OCI-LY1 (cell line): ENCODE data around the gene CTRL.

Experiments used
- H2AFZ ChIP-seq: fragments of 200-600 bp; sonication (generic), shearing (Covaris generic); 2 replicates; pipeline ENCODE4 v1.6.0; 2014; ENCODE audit warnings: antibody characterized with exemption, mild to moderate bottlenecking, low read length
- H3F3A ChIP-seq: fragments of 200-600 bp; sonication (generic), shearing (Covaris generic); 2 replicates; pipeline ENCODE4 v1.6.0; 2014; ENCODE audit warnings: mild to moderate bottlenecking, antibody characterized with exemption, low read length, moderate library complexity; ENCODE audit not compliant: insufficient read depth
- H3K27ac ChIP-seq: fragments of 200-600 bp; sonication (generic); 2 replicates; pipeline ENCODE4 v1.5.1; 2014; ENCODE audit warnings: low read length, mixed run types, mild to moderate bottlenecking, low read depth; ENCODE audit not compliant: poor library complexity, severe bottlenecking
- H3K27me3 ChIP-seq: fragments of 200-600 bp; sonication (generic); 2 replicates; pipeline ENCODE4 v1.6.0; 2014; ENCODE audit warnings: antibody characterized with exemption, mild to moderate bottlenecking, low read length, moderate library complexity; ENCODE audit not compliant: insufficient read depth
- H3K36me3 ChIP-seq: fragments of 200-600 bp; sonication (generic); 2 replicates; pipeline ENCODE4 v1.6.1; 2014; ENCODE audit warnings: mild to moderate bottlenecking, antibody characterized with exemption, low read length, moderate library complexity, mixed read lengths; ENCODE audit not compliant: insufficient read depth
- H3K4me1 ChIP-seq: fragments of 200-600 bp; sonication (generic); 2 replicates; pipeline ENCODE4 v1.5.1; 2014; ENCODE audit warnings: mild to moderate bottlenecking, low read length, moderate library complexity; ENCODE audit not compliant: insufficient read depth, severe bottlenecking
- H3K4me2 ChIP-seq: fragments of 200-600 bp; sonication (generic), shearing (Covaris generic); 2 replicates; pipeline ENCODE4 v1.6.1; 2014; ENCODE audit warnings: low read length
- H3K4me3 ChIP-seq: fragments of 200-600 bp; sonication (generic); 2 replicates; pipeline ENCODE4 v1.5.1; 2014; ENCODE audit warnings: low read length, low read depth, mild to moderate bottlenecking, mixed read lengths; ENCODE audit not compliant: poor library complexity, severe bottlenecking
- H3K79me2 ChIP-seq: fragments of 200-600 bp; shearing (Covaris generic); 2 replicates; pipeline ENCODE4 v1.6.1; 2016; ENCODE audit warnings: mixed run types, low read length, mixed read lengths; ENCODE audit not compliant: insufficient read depth
- H3K9ac ChIP-seq: fragments of 200-600 bp; sonication (generic), shearing (Covaris generic); 2 replicates; pipeline ENCODE4 v1.6.1; 2014; ENCODE audit warnings: mild to moderate bottlenecking, low read length, mixed read lengths
- H3K9me2 ChIP-seq: fragments of 200-600 bp; sonication (generic), shearing (Covaris generic); 2 replicates; pipeline ENCODE4 v1.6.1; 2014; ENCODE audit warnings: low read depth, mild to moderate bottlenecking, low read length, mixed read lengths
- H3K9me3 ChIP-seq: fragments of 200-600 bp; shearing (Covaris generic); 2 replicates; pipeline ENCODE4 v1.6.1; 2014; ENCODE audit warnings: low read length, mixed read lengths
- H4K20me1 ChIP-seq: fragments of 200-600 bp; sonication (generic), shearing (Covaris generic); 2 replicates; pipeline ENCODE4 v1.6.0; 2016; ENCODE audit warnings: mild to moderate bottlenecking, low read length; ENCODE audit not compliant: insufficient read depth
- EZH2 ChIP-seq: fragments of 200-600 bp; sonication (generic), shearing (Covaris generic); IDR thresholded peaks from 2 replicates; pipeline ENCODE4 v1.8.0; 2017; ENCODE audit warnings: borderline replicate concordance, mixed run types, mild to moderate bottlenecking, antibody characterized with exemption, low read length, moderate library complexity, mixed read lengths
- TF ChIP-seq, protein P1 (sequence below): fragments of 200-600 bp; sonication (generic), shearing (Covaris generic); IDR thresholded peaks from 2 replicates; pipeline ENCODE4 v1.5.1; 2017; ENCODE audit warnings: mild to moderate bottlenecking, antibody characterized with exemption, low read length, moderate library complexity, mixed read lengths

CTRL gene

DNA sequence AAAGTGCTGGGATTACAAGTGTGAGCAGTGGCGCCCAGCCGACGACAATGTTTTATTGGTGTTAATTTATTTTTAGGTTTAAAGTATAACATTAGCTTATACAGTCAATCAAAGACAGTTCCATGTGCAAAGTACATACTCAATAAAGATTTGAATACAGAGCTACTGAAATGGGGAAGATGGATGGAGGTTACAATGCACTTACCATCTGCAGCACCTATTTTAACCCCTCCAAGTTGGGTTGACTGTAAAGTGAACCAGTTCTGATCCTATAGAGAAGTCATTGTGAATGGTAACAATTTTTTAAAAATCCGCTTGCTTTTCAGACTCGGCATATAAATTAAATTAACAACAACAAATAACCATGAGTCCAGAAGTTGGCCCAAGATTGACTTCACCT is 39.3 kb downstream of the CTRL start:
- H2AFZ ChIP-seq = no peak overlapping the region
- peak overlapping the region; percentile 66 for H3K9ac ChIP-seq
- no peak for TF ChIP-seq EZH2
- TF ChIP-seq, protein P1, sequence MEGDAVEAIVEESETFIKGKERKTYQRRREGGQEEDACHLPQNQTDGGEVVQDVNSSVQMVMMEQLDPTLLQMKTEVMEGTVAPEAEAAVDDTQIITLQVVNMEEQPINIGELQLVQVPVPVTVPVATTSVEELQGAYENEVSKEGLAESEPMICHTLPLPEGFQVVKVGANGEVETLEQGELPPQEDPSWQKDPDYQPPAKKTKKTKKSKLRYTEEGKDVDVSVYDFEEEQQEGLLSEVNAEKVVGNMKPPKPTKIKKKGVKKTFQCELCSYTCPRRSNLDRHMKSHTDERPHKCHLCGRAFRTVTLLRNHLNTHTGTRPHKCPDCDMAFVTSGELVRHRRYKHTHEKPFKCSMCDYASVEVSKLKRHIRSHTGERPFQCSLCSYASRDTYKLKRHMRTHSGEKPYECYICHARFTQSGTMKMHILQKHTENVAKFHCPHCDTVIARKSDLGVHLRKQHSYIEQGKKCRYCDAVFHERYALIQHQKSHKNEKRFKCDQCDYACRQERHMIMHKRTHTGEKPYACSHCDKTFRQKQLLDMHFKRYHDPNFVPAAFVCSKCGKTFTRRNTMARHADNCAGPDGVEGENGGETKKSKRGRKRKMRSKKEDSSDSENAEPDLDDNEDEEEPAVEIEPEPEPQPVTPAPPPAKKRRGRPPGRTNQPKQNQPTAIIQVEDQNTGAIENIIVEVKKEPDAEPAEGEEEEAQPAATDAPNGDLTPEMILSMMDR = no peak
- H3F3A ChIP-seq = no peaks in the 10 kb centered on the region
- no peaks in the 10 kb centered on the region for H3K9me3 ChIP-seq
- no peaks in the 10 kb centered on the region for H3K27me3 ChIP-seq
- H3K9me2 ChIP-seq = no peaks in the 10 kb centered on the region
- no peaks in the 10 kb centered on the region for H4K20me1 ChIP-seq
- H3K4me2 ChIP-seq = peak overlapping the region; percentile 78
- H3K79me2 ChIP-seq = peaks cover 18% of the 10 kb centered on the region
- no peaks in the 10 kb centered on the region for H3K36me3 ChIP-seq
- H3K4me3 ChIP-seq = peak overlapping the region; percentile 61
- peaks cover 19% of the 10 kb centered on the region for H3K4me1 ChIP-seq
- no peak overlapping the region for H3K27ac ChIP-seq

GRCh38 chr16:67888331-67888730 is 43.3 kb downstream of the CTRL start:
- Histone ChIP-seq H3K9me2 (no peaks in the 10 kb centered on the region), H3K9ac (no peak overlapping the region), H3K4me2 (no peak overlapping the region), H3K4me1 (peaks cover 6% of the 10 kb centered on the region), H3K4me3 (no peak overlapping the region), H3F3A (no peaks in the 10 kb centered on the region), H3K36me3 (peaks cover 32% of the 10 kb centered on the region; the same call in 1 of the 2 replicates), H3K27ac (no peak overlapping the region), H2AFZ (no peak overlapping the region), H4K20me1 (no peaks in the 10 kb centered on the region), H3K27me3 (no peaks in the 10 kb centered on the region), H3K79me2 (no peaks in the 10 kb centered on the region), H3K9me3 (no peaks in the 10 kb centered on the region)
- no peak for TF ChIP-seq EZH2
- TF ChIP-seq, protein P1 = no peak

- H3K9me2 ChIP-seq = no peaks in the 10 kb centered on the region
- no peaks in the 10 kb centered on the region for H3K27me3 ChIP-seq
- no peak for TF ChIP-seq EZH2
- TF ChIP-seq, protein P1 = no peak
- H3K4me3 ChIP-seq = no peak overlapping the region
- no peaks in the 10 kb centered on the region for H3F3A ChIP-seq
- H2AFZ ChIP-seq = no peak overlapping the region
- H3K36me3 ChIP-seq = peaks cover 51% of the 10 kb centered on the region
- H3K9ac ChIP-seq = no peak overlapping the region
- H3K27ac ChIP-seq = no peak overlapping the region
- H3K79me2 ChIP-seq = no peaks in the 10 kb centered on the region
- H3K9me3 ChIP-seq = no peaks in the 10 kb centered on the region
- H3K4me1 ChIP-seq = no peaks in the 10 kb centered on the region
- no peaks in the 10 kb centered on the region for H4K20me1 ChIP-seq
- H3K4me2 ChIP-seq = no peak overlapping the region
Measured at GRCh38 chr16:67886387-67886786, 45.3 kb downstream of the CTRL start.
